NT2/D1 (cell line): ENCODE results near the gene CLEC4G.

Experiments
- YY1 ChIP-seq: IDR thresholded peaks from 2 replicates; pipeline ENCODE4 v1.6.1; 2011; ENCODE audit not compliant: insufficient read length, insufficient read depth
- ZNF274 ChIP-seq: IDR thresholded peaks from 2 replicates; pipeline ENCODE4 v1.6.1; 2011; ENCODE audit warnings: mild to moderate bottlenecking, low read depth, low read length

GRCh38 chr19:7709932-7710460 lies 21.9 kb downstream of the CLEC4G start:
- TF ChIP-seq ZNF274 (no peak), YY1 (no peak)
